Measurements from ENCODE around the gene EXOC3. TPM values are rescaled to one million over a fixed set of nuclear protein-coding genes. Genes with fewer than 3 reads are reported as not detected.

EXOC3 gene
- total and polyA plus RNA-seq, 4 donors: 31.3 to 88.9 (median 59.9) TPM

DNA sequence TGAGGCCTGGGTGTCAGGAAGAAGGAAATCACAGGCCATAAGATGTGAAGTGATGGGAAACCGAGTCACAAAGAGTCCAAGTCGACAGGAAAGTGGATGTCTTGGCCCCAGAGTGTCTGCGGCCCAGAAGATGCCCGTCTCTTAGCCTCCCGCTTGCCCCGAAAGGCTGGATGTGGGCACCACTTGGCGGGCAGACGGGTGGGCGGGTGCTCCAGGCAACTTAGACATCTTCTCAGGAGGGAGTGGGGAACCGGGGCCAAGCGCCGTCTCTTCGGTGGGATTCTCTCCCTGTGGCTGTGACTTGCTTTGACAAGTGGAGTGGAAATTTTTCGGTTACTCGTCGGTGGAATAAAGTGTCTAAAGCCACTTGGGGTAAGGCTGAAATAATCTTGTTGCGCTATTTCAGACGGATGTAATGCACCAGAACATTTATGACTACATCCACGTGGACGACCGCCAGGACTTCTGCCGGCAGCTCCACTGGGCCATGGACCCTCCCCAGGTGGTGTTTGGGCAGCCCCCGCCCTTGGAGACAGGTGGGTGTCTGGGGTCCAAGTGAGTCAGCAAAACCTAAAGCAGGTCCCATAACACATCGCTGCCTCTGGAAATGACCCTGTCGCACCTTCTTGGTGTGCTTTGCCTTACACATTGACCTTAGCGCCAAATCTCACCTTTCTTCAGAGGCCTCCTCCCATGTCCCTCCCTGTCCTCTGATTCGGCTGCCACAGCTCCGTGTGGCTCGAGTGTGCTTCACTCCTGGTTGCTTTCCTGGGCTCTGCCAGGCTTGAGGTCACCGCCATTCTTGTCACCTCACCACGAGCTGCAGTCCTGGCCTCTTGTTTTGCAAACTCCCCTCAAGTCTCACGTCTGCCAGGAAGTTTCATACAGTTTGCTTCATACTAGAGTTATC is 20.4 kb upstream of the EXOC3 start:
- 83 to 85% methylated on average over 32 of the region's 32 CpGs for WGBS, 2 donors
- intact Hi-C loops (cut with DNase I): no loop called here
- H3K36me3 ChIP-seq (ENCODE audit: control insufficient read depth in 1 of 2, insufficient read depth in 2 of 2, low read length in 1 of 2): no peaks in the 10 kb centered on the region
- no peaks in the 10 kb centered on the region for H3K9me3 ChIP-seq (ENCODE audit: control insufficient read depth, low read length)
- DNase-seq (peak; percentile 35 to 53), ATAC-seq (ENCODE audit: low FRiP score) (no peak)
- H3K4me1 ChIP-seq (ENCODE audit: control insufficient read depth in 1 of 2, insufficient read depth in 2 of 2, low read length in 2 of 2): no peaks in the 10 kb centered on the region
- H3K4me3 ChIP-seq (ENCODE audit: low read length in 2 of 2): no peak overlapping the region
- H3K27me3 ChIP-seq (ENCODE audit: control insufficient read depth in 1 of 2, insufficient read depth in 2 of 2, low read length in 1 of 2): no peaks in the 10 kb centered on the region
- H3K27ac ChIP-seq (ENCODE audit: low read depth in 1 of 2, low read length in 2 of 2): no peak overlapping the region

DNA sequence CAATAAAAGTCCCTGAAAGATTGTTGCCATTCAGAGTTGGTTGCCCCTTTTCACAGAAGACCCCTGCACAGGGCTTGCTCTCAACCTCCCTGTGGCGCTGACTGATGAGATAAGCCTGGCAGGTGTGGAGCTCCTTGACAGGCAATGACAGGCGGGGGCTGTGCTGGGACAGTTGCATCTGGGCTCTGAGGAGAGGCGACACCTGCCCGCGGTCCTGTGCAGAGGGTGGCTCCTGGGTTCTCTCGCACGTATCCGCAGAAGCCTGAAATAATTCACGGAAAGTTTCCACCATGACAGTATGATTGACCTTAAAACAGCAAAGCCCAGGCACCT is 19.8 kb upstream of the EXOC3 start:
- DNase-seq: peak; percentile 36
- Histone ChIP-seq H3K27me3 (ENCODE audit: control insufficient read depth in 1 of 2, insufficient read depth in 2 of 2, low read length in 1 of 2) (no peaks in the 10 kb centered on the region), H3K4me1 (ENCODE audit: control insufficient read depth in 1 of 2, insufficient read depth in 2 of 2, low read length in 2 of 2) (no peaks in the 10 kb centered on the region), H3K36me3 (ENCODE audit: control insufficient read depth in 1 of 2, insufficient read depth in 2 of 2, low read length in 1 of 2) (no peaks in the 10 kb centered on the region), H3K4me3 (ENCODE audit: low read length in 2 of 2) (no peak overlapping the region), H3K9me3 (ENCODE audit: control insufficient read depth, low read length) (no peaks in the 10 kb centered on the region), H3K27ac (ENCODE audit: low read depth in 1 of 2, low read length in 2 of 2) (no peak overlapping the region)
- no peak for ATAC-seq (ENCODE audit: low FRiP score)
- WGBS, 2 donors: 86 to 91% methylated on average over 9 of the region's 9 CpGs
- intact Hi-C loops (cut with DNase I): no loop called here

DNA sequence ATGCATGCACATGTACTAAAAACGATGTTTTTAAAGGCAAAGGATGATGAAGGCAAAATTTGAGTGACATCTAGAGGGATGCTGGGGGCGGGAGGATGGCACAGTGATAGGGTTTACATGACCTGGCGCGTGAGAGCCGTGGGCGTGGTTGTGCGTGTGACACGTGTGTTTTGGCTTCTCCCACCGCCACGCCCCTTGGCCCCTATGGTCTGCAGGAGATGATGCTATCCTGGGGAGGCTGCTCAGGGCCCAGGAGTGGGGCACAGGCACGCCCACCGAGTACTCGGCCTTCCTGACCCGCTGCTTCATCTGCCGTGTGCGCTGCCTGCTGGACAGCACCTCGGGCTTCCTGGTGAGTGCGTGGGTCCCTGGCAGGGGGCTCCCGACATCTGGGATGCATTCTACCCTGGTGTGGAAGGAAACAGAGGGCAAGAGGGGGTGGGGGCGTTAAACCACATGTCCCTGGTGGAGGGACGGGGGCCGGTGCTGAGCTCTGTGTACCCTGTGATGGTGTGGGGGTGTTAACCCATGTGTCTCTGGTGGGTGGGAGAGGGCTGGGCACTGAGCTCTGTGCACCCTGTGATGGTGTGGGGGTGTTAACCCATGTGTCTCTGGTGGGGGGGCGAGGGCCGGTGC is 19.2 kb upstream of the EXOC3 start:
- WGBS, 2 donors: 79 to 83% methylated on average over 24 of the region's 24 CpGs
- DNase-seq: peak; percentile 41 to 51
- no peaks in the 10 kb centered on the region for H3K36me3 ChIP-seq (ENCODE audit: control insufficient read depth in 1 of 2, insufficient read depth in 2 of 2, low read length in 1 of 2)
- intact Hi-C loops (cut with DNase I): no loop called here
- no peaks in the 10 kb centered on the region for H3K9me3 ChIP-seq (ENCODE audit: control insufficient read depth, low read length)
- no peaks in the 10 kb centered on the region for H3K4me1 ChIP-seq (ENCODE audit: control insufficient read depth in 1 of 2, insufficient read depth in 2 of 2, low read length in 2 of 2)
- no peaks in the 10 kb centered on the region for H3K27me3 ChIP-seq (ENCODE audit: control insufficient read depth in 1 of 2, insufficient read depth in 2 of 2, low read length in 1 of 2)
- H3K27ac ChIP-seq (ENCODE audit: low read depth in 1 of 2, low read length in 2 of 2): no peak overlapping the region
- no peak for ATAC-seq (ENCODE audit: low FRiP score)
- H3K4me3 ChIP-seq (ENCODE audit: low read length in 2 of 2): no peak overlapping the region

DNA sequence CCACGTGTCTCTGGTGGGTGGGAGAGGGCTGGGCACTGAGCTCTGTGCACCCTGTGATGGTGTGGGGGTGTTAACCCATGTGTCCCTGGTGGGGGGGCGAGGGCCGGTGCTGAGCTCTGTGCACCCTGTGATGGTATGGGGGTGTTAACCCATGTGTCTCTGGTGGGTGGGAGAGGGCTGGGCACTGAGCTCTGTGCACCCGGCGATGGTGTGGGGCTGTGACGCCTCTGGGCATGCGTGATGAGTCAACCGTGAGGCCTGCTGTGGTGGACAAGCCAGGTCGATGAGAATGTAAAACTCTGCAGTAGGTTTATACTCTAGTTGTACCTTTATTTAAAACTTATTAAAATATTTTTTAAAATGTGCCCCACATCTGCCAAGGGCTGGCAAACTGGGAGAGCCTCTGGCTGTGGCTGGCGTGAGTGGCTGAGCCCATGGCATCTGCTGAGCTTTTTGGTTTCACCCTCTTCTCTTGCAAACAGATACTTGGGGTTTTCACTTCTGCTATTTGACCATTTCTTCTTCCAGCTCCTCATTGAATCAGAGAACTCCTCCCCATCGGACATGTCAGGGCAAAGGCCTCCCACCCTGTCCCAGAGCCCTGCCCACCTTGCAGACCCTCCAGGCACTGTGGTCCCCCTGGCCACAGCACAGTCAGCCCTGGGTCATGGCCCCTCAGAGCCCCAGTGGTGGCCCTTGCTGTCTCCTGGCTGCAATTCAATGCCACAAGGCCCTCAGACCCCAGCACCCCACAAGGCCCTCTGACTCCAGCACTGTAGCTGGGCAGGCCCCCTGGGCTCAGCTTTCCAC is 18.5 kb upstream of the EXOC3 start:
- Histone ChIP-seq H3K4me1 (ENCODE audit: control insufficient read depth in 1 of 2, insufficient read depth in 2 of 2, low read length in 2 of 2) (no peaks in the 10 kb centered on the region), H3K36me3 (ENCODE audit: control insufficient read depth in 1 of 2, insufficient read depth in 2 of 2, low read length in 1 of 2) (no peaks in the 10 kb centered on the region), H3K27ac (ENCODE audit: low read depth in 1 of 2, low read length in 2 of 2) (no peak overlapping the region), H3K9me3 (ENCODE audit: control insufficient read depth, low read length) (no peaks in the 10 kb centered on the region), H3K4me3 (ENCODE audit: low read length in 2 of 2) (no peak overlapping the region), H3K27me3 (ENCODE audit: control insufficient read depth in 1 of 2, insufficient read depth in 2 of 2, low read length in 1 of 2) (no peaks in the 10 kb centered on the region)
- intact Hi-C loops (cut with DNase I): no loop called here
- no peak for ATAC-seq (ENCODE audit: low FRiP score)
- WGBS, 2 donors: 79 to 87% methylated on average over 11 of the region's 11 CpGs
- DNase-seq: peak; percentile 49 to 57

DNA sequence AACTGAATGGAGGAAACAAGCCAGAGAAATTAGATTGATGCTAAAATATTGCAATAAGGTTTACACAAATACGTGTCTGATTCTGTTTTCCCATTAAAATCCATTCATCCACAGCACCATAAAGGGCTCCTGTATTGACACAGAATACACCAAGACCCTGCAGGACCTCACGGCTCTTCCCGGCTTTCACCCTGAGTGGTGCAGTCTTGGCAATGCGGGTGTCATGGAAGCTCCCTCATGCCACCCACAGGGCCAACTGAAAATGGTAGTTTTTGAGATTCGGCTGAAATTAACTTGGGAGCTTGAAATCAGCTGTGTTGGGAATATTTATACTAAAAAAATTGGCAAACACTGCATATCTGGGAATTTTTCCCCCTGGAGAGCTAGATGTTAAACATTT is 17.3 kb upstream of the EXOC3 start:
- no peaks in the 10 kb centered on the region for H3K36me3 ChIP-seq (ENCODE audit: control insufficient read depth in 1 of 2, insufficient read depth in 2 of 2, low read length in 1 of 2)
- no peak overlapping the region for H3K27ac ChIP-seq (ENCODE audit: low read depth in 1 of 2, low read length in 2 of 2)
- WGBS, 2 donors: 43 to 53% methylated on average over 5 of the region's 5 CpGs
- intact Hi-C loops (cut with DNase I): no loop called here
- no peaks in the 10 kb centered on the region for H3K27me3 ChIP-seq (ENCODE audit: control insufficient read depth in 1 of 2, insufficient read depth in 2 of 2, low read length in 1 of 2)
- no peak for ATAC-seq (ENCODE audit: low FRiP score)
- no peaks in the 10 kb centered on the region for H3K4me1 ChIP-seq (ENCODE audit: control insufficient read depth in 1 of 2, insufficient read depth in 2 of 2, low read length in 2 of 2)
- no peaks in the 10 kb centered on the region for H3K9me3 ChIP-seq (ENCODE audit: control insufficient read depth, low read length)
- peak; percentile 44 to 54 for DNase-seq
- H3K4me3 ChIP-seq (ENCODE audit: low read length in 2 of 2): no peak overlapping the region

DNA sequence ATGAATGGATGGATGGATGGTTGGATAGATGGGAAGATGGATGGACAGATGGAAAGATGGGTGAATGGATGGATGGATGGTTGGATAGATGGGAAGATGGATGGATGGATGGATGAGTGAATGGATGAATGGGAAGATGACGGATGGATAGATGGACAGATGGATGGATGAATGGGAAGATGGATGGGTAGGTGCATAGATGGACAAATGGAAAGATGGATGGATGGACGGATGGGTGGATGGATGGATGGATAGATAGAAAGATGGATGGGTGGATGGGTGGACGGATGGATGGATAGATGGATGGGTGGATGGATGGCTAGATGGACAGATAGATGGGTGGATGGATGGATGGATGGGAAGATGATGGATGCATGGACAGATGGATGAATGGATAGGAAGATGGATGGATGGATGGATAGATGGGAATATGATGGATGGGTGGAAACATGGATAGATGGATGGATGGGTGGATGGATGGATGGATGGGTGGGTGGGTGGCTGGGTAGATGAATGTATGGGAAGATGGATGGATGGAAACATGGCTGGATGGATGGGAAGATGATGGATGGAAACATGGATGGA is 16.5 kb upstream of the EXOC3 start:
- no peak overlapping the region for H3K27ac ChIP-seq (ENCODE audit: low read depth in 1 of 2, low read length in 2 of 2)
- no peaks in the 10 kb centered on the region for H3K4me1 ChIP-seq (ENCODE audit: control insufficient read depth in 1 of 2, insufficient read depth in 2 of 2, low read length in 2 of 2)
- DNase-seq: no peak
- no peaks in the 10 kb centered on the region for H3K9me3 ChIP-seq (ENCODE audit: control insufficient read depth, low read length)
- H3K27me3 ChIP-seq (ENCODE audit: control insufficient read depth in 1 of 2, insufficient read depth in 2 of 2, low read length in 1 of 2): no peaks in the 10 kb centered on the region
- intact Hi-C loops (cut with DNase I): no loop called here
- WGBS, 2 donors: 65 to 91% methylated on average over 3 of the region's 3 CpGs
- ATAC-seq (ENCODE audit: low FRiP score): no peak
- H3K4me3 ChIP-seq (ENCODE audit: low read length in 2 of 2): no peak overlapping the region
- H3K36me3 ChIP-seq (ENCODE audit: control insufficient read depth in 1 of 2, insufficient read depth in 2 of 2, low read length in 1 of 2): no peaks in the 10 kb centered on the region

DNA sequence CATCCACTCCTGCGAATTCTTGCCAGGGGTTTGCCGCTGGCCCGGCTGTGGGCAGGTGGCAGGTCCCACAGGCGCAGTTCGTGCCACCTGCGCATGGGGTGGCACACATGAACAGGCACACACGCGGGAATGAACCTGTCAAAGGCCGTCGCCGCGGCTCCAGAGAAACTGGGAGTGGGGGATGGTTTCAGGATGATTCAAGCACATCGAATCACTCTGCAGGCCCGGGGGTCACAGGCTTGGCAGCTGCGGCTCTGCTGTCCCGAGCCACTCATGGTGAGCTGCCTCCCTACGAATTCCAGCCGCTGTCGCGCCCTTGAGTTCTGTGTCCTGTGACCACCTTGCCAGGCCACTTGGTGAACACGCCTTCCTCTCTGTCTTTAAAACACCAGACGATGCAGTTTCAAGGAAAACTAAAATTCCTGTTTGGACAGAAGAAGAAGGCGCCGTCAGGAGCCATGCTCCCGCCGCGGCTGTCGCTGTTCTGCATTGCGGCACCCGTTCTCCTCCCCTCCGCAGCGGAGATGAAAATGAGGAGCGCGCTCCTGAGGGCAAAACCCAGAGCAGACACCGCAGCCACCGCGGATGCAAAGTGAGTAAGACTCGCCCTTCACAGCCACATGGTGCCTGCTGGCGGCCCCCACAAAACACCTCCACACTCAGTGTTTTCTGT is 15.4 kb upstream of the EXOC3 start:
- Histone ChIP-seq H3K4me3 (ENCODE audit: low read length in 2 of 2) (no peak overlapping the region), H3K36me3 (ENCODE audit: control insufficient read depth in 1 of 2, insufficient read depth in 2 of 2, low read length in 1 of 2) (no peaks in the 10 kb centered on the region), H3K4me1 (ENCODE audit: control insufficient read depth in 1 of 2, insufficient read depth in 2 of 2, low read length in 2 of 2) (no peaks in the 10 kb centered on the region), H3K27ac (ENCODE audit: low read depth in 1 of 2, low read length in 2 of 2) (no peak overlapping the region), H3K9me3 (ENCODE audit: control insufficient read depth, low read length) (no peaks in the 10 kb centered on the region), H3K27me3 (ENCODE audit: control insufficient read depth in 1 of 2, insufficient read depth in 2 of 2, low read length in 1 of 2) (no peaks in the 10 kb centered on the region)
- intact Hi-C loops (cut with DNase I): no loop called here
- no peak for ATAC-seq (ENCODE audit: low FRiP score)
- peak; percentile 38 to 75 for DNase-seq
- WGBS, 2 donors: 94 to 95% methylated on average over 39 of the region's 39 CpGs

DNA sequence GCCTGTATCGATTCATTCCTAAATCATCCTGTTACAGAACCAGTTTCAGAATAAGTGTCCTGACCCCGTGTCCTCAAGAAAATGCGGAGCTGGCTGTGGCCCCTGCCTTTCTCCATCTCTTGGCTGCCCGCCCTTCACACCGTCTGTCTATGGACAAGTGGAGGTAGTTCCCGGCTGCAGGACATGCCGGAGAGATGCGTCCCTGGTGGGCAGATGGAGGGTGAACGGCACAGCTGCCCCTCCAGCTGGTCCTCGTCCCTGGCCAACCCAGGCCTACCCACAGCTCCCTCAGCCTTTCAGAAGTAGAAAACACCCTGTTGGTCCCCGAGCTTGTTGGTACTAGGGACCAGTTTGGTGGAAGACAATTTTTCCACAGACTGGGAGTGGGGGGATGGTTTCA is 14.8 kb upstream of the EXOC3 start:
- 89 to 92% methylated on average over 11 of the region's 11 CpGs for WGBS, 2 donors
- Histone ChIP-seq H3K9me3 (ENCODE audit: control insufficient read depth, low read length) (no peaks in the 10 kb centered on the region), H3K27ac (ENCODE audit: low read depth in 1 of 2, low read length in 2 of 2) (no peak overlapping the region), H3K4me1 (ENCODE audit: control insufficient read depth in 1 of 2, insufficient read depth in 2 of 2, low read length in 2 of 2) (no peaks in the 10 kb centered on the region), H3K27me3 (ENCODE audit: control insufficient read depth in 1 of 2, insufficient read depth in 2 of 2, low read length in 1 of 2) (no peaks in the 10 kb centered on the region), H3K4me3 (ENCODE audit: low read length in 2 of 2) (no peak overlapping the region), H3K36me3 (ENCODE audit: control insufficient read depth in 1 of 2, insufficient read depth in 2 of 2, low read length in 1 of 2) (no peaks in the 10 kb centered on the region)
- DNase-seq: peak in 1 of 2 donors; percentile 26
- no peak for ATAC-seq (ENCODE audit: low FRiP score)
- intact Hi-C loops (cut with DNase I): no loop called here
